HG03039 (cell line): ENCODE data around the gene ANXA9.

Source experiments
- ATAC-seq: cut with Tn5 transposase; IDR thresholded peaks from one replicate; pipeline ENCODE4 v1.9.1; 2021; ENCODE audit warnings: mild to moderate bottlenecking, moderate library complexity; ENCODE audit not compliant: unreplicated experiment

Gene ANXA9, protein sequence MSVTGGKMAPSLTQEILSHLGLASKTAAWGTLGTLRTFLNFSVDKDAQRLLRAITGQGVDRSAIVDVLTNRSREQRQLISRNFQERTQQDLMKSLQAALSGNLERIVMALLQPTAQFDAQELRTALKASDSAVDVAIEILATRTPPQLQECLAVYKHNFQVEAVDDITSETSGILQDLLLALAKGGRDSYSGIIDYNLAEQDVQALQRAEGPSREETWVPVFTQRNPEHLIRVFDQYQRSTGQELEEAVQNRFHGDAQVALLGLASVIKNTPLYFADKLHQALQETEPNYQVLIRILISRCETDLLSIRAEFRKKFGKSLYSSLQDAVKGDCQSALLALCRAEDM

GRCh38 chr1:150981805-150982712 is at the start of gene ANXA9:
ANXA9 (plus strand) TSS chr1:150982292; CDS start chr1:150983106, 814 bp downstream.
- ATAC-seq = no peak

- no peak for ATAC-seq
Measured at GRCh38 chr1:150944856-150945255, 37.2 kb upstream of the ANXA9 start.

- no peak for ATAC-seq
Measured at GRCh38 chr1:150954708-150955107, 27.4 kb upstream of the ANXA9 start.

DNA sequence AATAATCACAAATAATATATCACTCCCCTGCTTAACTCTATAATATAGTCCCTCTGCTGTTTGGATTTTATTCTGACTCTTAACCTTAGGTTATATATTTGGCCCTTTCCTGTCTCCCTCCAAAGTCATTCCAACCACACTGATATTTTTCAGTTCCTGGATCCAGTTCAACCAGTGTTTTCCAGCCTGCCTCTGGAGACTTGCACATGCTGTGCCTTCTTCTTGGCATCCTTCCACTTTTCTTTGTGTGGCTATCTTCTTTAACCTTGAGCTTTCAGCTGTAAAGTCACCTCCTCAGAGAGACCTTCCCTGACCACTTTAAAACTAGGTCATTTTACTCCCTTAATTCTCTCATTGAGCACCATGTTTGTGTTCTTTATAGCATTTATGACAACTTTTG is 26.8 kb upstream of the ANXA9 start:
- ATAC-seq = no peak

GRCh38 chr1:150957666-150958065 is 24.4 kb upstream of the ANXA9 start:
- no peak for ATAC-seq

DNA sequence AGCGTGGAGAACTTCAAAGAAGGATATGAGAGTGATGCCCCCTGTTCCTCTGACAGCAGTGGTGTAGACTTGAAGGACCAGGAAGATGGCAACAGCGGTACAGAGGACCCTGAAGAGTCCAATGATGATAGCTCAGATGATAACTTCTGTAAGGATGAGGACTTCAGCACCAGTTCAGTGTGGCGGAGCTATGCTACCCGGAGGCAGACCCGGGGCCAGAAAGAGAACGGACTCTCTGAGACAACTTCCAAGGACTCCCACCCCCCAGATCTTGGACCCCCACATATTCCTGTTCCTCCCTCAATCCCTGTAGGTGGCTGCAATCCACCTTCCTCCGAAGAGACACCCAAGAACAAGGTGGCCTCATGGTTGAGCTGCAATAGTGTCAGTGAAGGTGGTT is 21.4 kb upstream of the ANXA9 start:
- ATAC-seq = no peak

DNA sequence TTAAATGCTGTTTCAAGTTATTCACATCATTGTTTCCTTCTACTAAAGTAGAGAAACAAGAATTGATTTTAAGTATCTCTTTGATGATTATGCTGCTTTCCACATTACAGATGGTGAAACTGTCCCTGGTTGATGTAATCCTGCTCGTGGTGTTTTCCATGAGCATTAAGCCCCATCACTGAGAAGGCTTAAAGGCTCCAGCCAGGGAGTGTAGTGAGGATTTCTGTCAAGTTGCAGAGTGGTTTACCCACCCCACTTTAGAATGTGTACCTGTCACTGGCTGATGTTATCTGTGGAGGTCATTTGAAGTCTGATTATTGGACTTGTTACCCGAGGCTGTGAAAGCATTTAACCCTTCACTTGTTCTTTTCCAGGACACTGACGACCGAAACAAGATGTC is 20.3 kb upstream of the ANXA9 start:
- ATAC-seq = no peak

DNA sequence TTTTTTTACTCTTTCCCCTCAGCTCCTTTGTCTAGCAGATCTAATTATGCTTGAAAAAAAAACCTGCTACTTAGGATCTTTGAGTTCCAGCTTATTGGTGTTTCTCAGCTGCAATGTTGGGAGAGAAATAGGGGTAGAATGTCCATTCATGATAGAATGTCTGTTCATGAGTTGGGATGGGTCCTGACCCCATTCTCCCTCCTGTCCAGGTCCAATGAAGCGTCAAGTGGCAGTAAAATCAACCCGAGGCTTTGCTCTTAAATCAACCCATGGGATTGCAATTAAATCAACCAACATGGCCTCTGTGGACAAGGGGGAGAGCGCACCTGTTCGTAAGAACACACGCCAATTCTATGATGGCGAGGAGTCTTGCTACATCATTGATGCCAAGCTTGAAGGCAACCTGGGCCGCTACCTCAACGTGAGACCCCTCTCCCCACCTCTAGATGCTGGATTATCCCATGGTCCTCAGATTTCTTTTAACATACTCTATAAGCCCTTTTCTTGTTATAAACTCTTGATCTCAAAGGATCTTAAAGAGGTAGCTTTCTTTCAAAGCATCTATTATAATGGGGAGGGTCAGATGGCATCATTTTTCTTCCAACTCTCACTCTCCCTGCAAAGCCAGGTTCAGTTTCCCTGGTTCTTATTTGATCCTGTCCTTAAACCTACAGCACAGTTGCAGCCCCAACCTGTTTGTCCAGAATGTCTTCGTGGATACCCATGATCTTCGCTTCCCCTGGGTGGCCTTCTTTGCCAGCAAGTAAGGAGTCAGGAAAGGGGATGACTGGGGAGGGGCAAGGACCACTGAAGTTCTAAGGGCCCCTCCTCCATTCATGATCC is 18.6 kb upstream of the ANXA9 start:
- ATAC-seq = no peak

- ATAC-seq = no peak
Measured at GRCh38 chr1:150964164-150964489, 18.0 kb upstream of the ANXA9 start.

- ATAC-seq = no peak
Measured at GRCh38 chr1:150965605-150966004, 16.5 kb upstream of the ANXA9 start.

- no peak for ATAC-seq
Measured at GRCh38 chr1:150966011-150966410, 16.1 kb upstream of the ANXA9 start.

DNA sequence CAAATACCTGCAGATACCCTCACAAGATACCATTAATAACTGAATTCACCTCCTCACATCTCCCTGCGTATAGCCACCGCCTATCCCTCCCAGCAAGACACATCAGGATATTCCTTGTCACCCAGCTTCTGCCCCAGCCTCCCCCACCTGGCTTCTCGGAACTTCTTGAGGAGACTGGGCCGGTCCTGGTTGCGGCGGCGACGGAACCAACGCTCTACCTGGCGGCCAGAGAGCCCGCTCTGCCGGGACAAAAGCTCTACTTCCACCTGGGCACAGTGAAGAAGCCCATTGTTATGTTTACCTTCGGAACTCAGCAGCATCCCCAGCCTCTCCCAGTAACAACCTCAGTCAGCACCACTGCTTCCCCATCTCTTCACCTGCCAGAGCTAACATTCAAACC is 14.2 kb upstream of the ANXA9 start:
- no peak for ATAC-seq

GRCh38 chr1:150968491-150968890 is 13.6 kb upstream of the ANXA9 start:
- no peak for ATAC-seq

DNA sequence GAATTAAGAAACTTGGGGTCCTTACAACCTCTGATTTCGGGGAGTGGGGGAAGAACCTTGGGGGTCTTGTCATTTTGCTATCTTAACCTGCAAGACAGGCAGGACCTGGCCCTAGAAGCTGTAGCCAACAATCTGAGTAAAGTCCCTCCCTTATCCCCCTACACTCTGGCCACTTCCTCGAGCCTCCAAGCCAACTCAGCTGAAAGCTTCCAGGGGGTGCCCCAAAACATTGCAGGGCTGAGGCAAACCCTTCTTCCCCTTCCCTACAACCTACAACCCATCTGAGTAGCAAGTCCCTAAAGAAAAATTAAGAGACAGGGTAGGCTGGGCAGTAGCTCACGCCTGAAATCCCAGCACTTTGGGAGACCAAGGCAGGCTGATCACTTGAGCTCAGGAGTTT is 12.5 kb upstream of the ANXA9 start:
- no peak for ATAC-seq

- ATAC-seq = no peak
Measured at GRCh38 chr1:150970808-150971582, 11.1 kb upstream of the ANXA9 start.

GRCh38 chr1:150971583-150972416 is 10.3 kb upstream of the ANXA9 start:
- ATAC-seq = no peak

- ATAC-seq = no peak
Measured at GRCh38 chr1:150972417-150972940, 9.6 kb upstream of the ANXA9 start.

DNA sequence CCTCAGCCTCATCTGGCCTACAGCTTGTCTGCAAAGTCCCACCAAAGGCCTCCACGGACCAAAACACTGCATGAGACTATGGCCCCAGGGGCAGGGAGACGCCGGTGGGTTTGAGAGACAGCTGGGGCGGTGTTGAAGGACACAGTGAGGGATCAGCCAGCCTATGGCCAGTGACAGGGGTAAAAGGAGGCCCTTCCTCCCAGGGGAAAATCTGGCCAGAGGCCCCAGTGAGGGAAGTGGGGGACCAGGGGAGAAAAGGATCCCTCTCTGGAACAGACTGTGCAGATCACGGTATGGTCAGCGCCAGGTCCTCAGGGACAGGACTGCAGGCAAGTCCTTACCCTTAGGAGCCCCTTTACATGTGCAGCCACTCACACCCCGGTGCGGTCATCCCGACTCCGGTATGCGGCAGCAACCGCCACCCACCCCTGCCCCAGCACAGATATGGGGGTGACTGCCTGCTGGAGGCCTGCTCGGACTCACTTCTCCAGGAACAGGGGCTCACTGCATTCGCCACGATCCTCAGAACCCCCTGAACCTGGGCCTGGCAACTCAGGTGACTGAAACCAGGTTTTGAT is 8.7 kb upstream of the ANXA9 start:
- ATAC-seq = no peak
